NCI-H2227 treated with DMSO at 0.1 percent for 48 hours (cell line): ENCODE measurements around the gene PTPRR.

ENCODE experiments used
- DNase-seq: peaks from one replicate; lab custom pipeline; 2025; lab: John Stamatoyannopoulos, UW

Gene PTPRR

DNA sequence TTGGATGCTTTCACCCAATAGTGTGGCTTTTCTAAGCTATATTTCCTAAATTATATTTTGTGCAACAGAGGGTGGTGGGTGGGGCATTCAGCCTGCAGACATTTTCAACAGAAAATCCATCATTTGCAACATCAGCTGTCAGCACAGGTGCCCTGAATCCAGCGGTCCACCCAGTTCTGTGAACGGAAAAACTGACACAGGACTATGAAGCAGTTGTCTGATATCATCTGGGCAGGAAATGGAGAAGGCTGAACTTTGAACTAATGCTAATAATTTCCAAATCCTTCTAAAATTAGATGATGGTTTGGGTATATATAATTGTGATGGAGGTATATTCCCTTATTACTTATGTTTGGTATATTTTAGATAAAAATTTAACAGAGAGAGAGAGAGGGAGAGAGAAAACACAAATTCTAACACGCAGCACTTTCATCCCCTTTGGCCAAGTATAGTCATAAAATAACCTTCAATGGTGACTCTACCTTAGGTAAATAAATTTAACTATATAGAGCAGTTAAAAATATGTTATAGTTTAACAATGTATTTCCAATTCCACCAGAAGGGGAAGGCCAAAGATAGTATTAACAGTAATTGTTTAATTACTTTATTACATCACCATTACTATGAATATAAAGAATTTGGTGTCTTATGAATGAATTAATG, 225.0 kb downstream of the PTPRR start:
- no peak for DNase-seq

DNA sequence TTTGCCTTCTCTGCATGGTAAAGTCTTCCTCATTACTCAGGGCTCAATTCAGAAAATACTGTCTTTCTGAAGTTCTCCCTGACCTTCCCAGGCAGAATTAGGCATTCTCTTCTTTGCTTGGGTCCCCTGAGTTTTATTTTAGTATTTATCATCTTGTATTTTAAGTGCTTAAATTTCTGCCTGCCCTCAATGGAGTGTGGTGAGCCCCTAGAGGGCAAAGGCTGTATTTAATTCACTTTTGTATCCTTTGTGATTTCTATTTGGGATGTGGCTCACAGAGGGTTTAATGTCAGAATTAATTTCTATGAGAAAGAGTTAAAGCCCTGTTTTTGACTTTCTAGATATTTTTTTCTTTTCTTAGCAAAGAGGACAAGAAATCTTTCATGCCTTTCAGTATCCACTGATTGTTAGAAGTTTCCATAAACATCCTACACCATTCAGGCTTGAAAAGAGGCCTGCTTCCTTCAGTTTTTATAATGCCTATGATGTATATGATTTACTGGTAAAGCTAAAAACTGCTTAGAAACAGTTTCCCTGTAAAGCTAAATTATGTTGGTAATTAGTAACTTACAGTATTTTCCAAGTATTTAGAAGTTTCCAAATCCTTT, 227.8 kb downstream of the PTPRR start:
- no peak for DNase-seq

DNA sequence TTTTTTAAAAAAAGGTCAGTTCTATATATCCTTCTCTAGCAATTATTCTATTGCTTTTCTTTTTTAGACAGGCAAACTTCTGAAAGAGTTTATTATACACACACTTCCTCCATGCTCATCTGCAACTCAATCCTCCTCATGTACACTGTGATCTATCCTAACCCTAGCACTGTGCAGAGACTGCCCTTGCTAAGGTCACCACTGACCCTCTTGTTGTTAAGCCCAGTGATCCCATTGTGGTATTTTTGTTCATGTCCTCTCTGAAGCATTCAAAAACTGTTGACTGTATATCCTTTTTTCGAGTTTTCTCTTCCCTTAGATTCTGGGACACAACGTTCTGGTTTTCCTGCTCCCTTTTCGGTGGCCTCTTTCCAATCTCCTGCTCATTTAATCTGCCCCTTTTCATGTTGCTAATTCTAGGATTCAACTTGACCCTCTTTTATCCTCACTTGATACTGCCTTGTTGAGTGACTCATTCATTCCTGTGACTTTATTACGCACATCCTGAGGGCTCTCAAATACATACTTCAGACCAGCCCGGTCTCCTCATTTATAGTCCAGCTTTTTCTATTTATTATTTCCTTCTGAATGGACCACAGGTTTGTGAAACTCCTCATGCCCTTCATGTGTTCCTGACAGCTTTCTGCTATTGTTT, 229.4 kb downstream of the PTPRR start:
- no peak for DNase-seq

DNA sequence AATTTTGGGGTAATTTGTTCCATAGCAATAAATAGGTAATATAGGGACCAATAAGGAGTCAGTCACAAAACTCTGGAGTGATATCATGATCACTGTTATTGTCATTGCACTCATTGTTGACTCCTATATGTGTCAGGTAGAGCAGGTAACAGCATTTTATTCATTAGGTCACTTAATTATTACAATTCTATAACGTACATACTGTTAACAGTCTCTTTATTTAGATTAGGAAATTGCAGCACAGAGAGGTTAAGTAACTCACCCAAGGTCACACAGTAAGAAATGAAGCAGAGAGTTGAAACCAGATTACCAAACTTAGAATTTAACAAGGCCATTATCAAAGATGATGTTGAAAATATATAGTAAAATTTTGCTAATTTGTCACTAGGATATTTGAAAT, 233.6 kb downstream of the PTPRR start:
- no peak for DNase-seq

DNA sequence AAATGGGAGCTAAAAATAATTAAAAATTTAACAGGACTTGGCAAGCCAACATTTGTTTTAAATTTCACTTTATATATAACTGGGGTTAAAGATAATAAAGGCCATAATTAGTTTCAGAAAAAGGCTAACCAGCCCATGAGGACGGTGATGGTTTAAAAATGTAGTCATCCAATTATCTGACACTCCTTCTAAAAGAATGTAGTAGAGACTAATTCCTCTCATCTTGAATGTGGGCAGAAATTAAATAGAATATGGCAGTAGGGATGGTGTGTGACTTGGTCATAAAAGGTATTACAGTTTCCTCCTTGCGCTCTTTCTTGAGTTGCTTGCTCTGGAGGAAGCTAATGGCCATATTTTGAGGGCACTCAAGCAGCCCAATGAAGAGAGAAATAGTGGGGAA, 234.2 kb downstream of the PTPRR start:
- no peak for DNase-seq

DNA sequence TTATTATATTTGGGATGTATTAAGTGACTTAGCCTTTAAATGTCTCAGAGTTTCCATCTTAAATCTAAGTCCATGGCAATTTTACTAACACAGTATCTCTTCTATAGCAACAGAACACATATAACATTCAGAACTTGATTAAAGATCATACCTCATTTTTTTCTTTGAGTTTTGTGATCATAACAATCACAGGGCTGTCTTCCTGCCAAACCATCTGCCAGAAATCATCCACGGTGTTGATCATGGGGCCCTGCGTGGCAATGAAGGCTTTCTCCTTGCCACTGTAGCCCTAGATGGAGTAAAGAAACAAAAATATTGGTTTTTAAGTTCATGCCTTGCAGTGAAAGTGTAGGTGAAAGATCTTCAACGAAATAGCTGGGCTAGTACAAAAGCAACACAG, 236.6 kb downstream of the PTPRR start:
- no peak for DNase-seq

DNA sequence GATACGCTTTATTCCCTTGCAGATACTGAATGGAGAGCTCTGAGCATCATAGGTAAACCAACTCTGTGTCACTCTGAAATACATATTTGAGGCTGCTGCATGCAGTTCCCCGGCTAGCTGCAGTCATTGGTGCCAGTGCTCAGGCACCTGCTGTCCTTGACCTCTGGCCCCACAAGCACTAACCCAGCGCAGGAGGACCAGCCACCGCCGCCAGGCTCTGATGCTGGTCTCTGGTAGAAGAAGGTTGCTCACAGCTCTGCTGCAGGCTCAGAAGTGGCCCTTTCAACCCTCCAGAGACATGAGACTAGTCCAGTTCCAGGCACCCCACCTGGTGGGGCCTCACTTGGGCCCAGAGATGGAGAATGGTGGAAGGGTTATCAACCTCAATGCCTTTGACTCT, 248.8 kb downstream of the PTPRR start:
- peak; percentile 8 for DNase-seq

DNA sequence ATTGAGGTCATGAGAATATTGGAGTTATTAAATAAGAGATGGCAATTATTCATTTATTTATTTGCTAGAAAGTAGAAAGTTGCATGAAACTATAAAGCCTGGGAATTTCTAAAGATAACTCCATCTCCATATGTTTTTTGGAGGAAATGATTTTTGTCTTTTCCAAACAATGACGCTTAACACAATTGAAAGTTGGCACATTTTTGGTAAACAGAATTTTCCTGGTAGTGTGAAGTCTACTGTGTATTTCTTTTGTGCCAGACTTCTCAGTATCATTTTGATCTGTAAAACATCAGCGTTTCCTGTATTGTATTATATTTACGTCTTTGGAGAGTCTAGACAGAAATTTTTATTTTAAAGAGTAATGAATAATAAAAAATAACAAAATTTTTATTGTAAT, 249.6 kb downstream of the PTPRR start:
- no peak for DNase-seq

DNA sequence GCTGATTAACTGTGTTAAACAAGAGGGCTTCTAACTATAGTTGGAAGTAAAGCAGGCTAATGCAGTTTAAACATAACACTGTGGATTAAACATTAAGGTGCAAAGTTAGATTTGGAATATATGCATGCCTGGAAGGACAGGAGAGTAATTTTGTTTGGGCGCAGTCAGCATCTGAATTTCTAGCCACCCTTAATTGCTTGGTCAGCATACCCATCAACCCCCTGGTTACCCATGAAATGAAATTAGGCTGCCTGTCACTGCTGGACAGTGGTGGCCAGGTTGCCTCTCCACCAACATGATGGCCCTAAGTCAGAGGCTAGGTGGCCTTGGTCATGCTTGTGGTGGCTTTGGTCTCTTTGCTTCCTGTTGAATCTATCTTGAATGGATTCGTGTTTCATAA, 253.3 kb downstream of the PTPRR start:
- DNase-seq: no peak

DNA sequence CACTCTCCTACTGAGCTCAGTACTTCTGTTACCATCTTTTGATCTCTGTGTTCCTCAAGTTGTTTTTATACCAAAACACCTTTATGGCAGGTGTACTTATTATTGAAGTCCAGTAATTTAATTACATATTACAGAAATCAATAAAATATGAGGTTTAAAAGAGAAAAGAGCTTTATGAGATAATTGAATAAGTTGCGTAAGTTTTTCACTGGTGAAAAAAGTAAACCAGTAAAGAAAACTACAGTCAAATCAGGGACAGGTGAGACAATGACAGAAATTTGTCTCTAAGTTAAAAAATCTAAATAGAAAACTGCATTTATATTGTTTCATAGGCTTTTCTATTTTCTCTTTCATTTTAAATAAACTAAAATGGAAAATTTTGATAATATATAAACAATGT, 254.2 kb downstream of the PTPRR start:
- DNase-seq: no peak

DNA sequence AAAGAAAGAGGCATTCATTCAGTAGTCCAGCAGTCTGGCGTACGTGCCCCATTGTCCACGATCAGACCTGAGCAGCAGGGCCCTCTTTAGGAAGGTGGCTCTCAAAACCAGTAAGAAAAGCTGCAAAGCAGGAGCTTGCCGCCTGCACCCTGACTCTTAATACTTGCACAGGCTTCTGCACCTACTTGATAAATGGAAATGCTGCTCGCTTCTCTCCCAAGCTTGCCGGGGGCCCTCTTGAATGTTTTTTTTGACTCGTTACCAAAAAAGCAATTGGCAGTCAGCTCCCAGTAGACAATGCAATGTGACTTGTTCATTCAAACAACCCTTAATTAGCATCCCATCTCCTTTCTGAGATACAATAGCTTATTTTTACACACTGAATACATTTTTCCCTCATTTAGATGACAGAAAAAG, 256.1 kb downstream of the PTPRR start:
- DNase-seq: peak; percentile 89

DNA sequence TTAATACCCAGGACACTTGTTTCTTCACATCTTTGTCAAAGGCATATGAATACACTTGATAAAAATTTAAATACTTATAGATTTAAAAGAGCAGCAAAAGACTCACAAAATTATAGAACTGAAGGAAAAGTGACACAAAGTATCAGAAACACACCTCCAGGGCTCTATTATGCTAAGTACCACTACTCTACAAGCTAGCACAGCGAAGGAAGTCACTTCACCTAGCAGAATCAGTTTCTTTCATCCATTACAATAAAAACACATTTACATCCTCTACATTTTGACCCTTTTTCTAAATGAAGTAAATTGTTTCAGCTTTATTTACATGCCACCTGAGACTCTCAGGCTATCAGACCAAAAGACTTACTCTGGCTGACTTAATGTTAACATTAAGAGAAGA, 256.7 kb downstream of the PTPRR start:
- peak; percentile 25 for DNase-seq

DNA sequence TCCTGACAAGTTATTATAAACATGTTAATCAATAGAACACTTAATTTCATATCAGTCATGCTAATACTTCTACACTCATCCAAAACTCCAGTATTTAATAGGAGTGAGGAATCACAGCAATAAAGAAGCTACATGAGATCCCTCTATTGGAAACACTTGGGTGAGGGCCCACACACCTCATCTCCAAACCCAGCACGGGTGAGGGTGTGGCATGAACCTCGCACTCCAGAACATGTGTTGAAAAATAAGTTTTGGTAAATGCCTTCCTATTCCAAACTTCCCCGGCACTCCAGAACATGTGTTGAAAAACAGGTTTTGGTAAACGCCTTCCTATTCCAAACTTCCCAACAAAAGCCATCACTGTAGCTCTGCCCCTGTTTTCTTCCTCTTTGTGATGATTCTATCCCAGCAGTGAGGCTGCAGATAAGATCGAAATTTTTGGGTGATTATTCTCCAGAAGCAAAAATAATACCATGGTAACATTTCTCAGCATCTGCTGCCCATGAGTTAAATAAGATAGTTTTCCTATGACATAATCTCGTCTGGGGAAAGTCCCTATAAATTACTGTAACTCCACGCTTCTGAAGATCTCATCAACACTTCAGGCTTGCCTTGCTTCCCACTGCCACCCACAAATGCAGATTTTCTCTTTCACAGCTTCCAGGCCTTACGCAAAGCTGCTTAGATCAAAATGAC, 258.9 kb downstream of the PTPRR start:
- DNase-seq: no peak

DNA sequence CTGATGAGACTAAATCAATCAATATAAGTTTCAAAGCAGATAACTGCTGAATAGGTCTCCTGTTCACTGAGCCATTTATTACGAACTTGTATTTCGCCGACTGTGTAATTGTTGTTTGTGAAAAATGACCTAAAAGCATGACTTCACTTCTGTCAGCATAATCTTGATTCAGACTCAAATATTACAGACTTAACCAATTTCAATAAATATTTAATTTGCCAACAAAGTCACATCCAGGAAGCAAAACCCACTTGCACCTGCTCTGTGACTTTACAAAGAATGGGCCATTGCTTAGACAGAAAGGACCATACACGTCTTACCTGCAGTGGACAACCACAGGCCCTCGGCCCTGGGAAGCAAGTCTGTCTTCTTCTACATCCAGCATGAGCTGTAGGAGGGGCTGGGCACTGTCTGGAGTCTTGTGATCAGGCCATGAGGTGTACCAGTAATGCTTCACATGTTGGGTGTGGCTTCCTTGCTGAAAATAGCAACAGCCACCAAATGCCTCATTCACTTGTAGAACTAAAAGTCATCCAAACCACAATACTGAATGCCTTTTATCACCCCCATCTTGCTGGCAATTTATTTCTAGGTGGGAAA, 259.8 kb downstream of the PTPRR start:
- no peak for DNase-seq

DNA sequence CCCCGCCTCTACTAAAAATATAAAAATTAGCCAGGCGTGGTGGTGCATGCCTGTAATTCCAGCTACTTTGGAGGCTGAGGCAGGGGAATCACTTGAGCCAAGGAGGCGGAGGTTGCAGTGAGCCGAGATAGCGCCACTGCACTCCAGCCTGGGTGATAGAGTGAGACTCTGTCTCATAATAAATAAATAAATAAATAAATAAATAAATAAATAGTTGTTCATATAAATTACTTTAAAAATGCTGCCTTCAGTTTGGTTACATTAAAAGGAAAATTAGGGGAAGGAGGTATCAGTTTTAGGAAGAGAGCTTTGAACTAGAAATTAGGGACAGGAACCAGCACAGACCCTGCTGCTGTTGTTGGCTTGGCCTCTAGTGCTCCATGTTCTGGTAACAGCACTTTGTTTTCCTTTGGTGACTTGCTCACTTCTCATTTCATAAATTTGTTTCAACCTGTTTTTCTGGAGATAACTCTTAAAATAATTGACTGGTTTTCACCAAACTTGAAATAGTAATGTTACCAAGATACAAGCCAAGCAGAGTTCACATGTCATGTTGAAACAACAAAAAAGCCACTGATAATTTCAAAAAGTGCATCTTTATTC, 260.4 kb downstream of the PTPRR start:
- no peak for DNase-seq

DNA sequence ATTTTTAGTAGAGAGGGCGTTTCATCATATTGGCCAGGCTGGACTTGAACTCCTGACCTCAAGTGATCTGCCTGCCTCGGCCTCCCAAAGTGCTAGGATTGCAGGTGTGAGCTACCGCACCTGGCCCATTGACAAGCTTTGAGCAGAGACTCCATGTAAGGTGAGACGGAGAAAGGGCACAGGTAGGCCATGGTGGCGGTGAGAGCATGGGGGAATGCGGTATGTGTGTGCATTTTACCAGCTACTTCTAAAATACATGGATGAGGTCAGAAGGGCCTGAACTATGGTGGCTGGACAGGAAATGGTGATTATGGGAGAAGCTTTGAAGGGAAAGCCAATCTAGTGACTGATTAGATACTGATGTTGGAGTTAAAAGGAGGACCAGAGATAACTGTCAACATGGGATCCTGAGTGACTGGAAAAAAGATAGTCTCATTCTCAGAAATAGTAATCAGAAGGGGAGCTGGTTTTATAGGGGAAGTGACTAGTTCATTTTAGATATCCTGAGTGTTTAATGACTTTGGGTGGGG, 261.4 kb downstream of the PTPRR start:
- no peak for DNase-seq

DNA sequence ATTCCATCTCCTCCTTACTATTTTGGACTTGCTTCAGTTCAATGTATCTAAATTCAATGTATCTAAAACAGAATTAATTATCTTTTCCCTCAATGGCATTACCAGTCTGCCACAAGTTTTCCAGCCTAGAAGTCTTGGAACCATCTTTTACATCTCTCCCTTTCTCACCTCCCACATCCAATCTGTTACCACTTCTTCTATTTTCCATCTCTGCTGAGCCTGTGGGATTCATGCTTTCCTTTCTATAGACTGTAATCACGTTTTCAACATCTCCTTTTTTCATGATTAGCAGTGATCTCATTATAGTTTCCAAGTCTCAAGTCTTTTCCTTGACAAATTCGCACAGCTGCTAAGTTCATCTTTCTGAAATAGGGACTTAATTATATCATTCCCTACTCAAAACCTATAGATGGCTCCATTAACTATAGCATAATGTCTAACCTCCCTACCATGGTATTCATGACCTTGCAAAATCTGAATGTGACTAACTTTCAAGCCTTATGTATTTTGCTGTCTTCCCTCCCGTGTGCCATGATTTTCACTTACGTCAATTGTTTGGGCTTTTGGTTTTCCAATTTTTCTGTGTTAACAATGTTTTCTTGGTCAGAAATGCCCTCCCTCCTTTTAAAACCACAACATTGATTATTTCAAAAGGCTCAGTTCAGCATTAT, 262.8 kb downstream of the PTPRR start:
- no peak for DNase-seq

DNA sequence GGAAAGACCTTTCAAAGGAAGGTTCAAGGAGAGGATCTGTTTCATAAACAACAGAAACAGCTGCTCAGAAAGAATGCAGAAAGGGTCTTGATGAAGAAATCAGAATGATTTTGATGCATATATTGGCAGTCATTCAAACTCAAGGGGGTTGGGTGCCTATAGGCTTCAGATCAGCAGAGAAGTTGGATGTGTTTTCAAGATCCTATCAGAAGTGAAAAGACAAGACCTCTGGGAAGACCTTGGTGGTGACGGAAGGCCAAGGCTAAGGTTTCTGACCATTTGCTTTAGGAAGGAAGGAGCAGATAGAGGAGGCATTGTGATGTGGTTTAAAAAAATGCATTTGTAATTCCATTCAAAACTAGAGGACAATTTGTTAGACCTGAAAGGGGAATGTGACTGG, 268.1 kb downstream of the PTPRR start:
- no peak for DNase-seq

DNA sequence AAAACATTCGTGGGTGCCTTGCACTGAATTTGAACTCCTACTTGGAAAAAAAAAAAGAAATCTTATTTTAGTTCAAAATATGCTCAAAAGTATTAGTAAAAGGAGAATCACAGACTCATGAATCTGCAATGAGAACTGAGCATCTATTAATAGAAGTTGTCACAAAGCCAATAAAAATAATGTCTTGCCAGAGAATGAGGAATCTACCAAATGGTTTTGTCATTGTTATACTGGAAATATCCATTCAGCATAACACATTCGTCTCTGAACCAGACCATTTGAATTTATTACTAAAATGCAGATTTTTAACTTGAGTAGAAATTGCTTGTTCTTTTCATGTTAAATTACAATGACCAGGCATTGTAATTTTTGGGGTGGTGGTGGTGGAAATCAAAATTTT, 271.7 kb downstream of the PTPRR start:
- no peak for DNase-seq

DNA sequence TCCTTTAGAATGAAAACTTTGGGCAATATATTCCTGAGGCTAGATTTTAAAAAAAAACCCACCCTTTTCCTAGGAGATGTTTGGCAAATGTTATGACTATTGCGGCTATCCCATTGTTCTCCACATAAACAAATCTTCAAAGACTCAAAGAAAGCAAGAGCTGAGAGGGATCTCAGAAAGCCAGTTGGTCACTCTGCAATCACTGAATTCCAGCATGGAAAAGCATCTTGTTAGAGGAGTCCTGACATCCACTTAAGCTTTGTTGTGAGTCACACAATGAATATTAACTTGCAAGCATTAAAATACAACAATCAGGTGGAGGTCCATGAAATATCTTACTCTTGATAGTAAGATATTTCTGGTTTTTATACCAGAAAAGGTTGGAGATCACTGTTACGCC, 272.3 kb downstream of the PTPRR start:
- DNase-seq: no peak

DNA sequence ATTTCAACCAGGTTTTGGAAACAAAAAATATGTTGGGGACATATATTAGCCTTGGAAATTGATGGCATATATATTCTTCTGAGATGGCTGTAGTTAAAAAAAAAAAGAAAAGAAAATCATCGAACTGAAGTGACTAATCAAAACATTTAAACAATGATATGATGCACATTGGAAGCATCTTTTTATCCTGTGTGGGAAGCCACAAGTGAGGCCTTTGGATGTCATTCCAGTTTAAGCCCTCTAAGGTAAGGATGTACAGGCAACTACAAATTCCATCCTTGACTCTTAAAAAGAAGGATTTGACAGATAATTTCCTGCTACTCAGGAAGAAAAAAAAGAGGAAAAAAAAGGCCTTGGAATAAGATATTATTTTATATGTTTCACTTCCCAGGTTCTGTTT, 273.7 kb downstream of the PTPRR start:
- DNase-seq: no peak
